Mucosa of descending colon (tissue), 3 donors: ENCODE measurements around the gene CPNE6. TPM values are rescaled to one million over a fixed set of nuclear protein-coding genes. Genes with fewer than 3 reads are reported as not detected.

Source experiments
- ATAC-seq: fragments of 200-7000 bp; cut with Tn5 transposase; one replicate; pipeline ENCODE4 v1.9.1; 2020; ENCODE audit warnings: mild to moderate bottlenecking, moderate library complexity
- DNase-seq, 3 donors: peaks; one replicate each; pipeline ENCODE4 v3.0.0-alpha.2; 2020
- H3K36me3 ChIP-seq: fragments of 200-600 bp; one replicate; pipeline ENCODE4 v1.8.0; 2021; ENCODE audit warnings: low read depth, mild to moderate bottlenecking
- H3K4me1 ChIP-seq: fragments of 200-600 bp; one replicate; pipeline ENCODE4 v1.8.0; 2021; ENCODE audit warnings: low read depth, mild to moderate bottlenecking
- H3K4me3 ChIP-seq: fragments of 200-600 bp; one replicate; pipeline ENCODE4 v1.8.0; 2021; ENCODE audit warnings: mild to moderate bottlenecking
- H3K9me3 ChIP-seq: fragments of 200-600 bp; one replicate; pipeline ENCODE4 v1.8.0; 2021; ENCODE audit warnings: mild to moderate bottlenecking
- CTCF ChIP-seq: fragments of 200-600 bp; IDR thresholded peaks from one replicate; pipeline ENCODE4 v1.8.0; 2022; ENCODE audit warnings: antibody characterized with exemption, mild to moderate bottlenecking
- intact Hi-C, 2 donors: fragments of 100-400 bp; cut with DNase I in 1 of 2; cut with micrococcal nuclease in 1 of 2; formaldehyde crosslinking; loops; one replicate each; pipeline versions ENCODE4 v1.11.0 to v1.11.1; 2022; cut with DNase I, micrococcal nuclease
- total RNA-seq, 3 donors: library from RNA; stranded (reverse); fragmentation: NEBNext Ultra II Directional in 2 of 3; extraction: Animal tissue kit (Norgen Biotek cat#: 25700) in 2 of 3; gene quantifications; one replicate each; pipeline versions ENCODE4 v1.2.1 to v1.2.4, GENCODE V29; 2021 to 2023
- donor health status: DM: no; HTN: no; CAD: no; lungs with moderate emphysema.
- donor health status: DM: no; HTN: no; CAD: no.
- donor health status: DM: no; HTN: yes; CAD: no.

Gene CPNE6
- total RNA-seq, 3 donors from 2014 or later: 0.14 to 2.2 TPM; not detected in 1

- H3K36me3 ChIP-seq: no peaks in the 10 kb centered on the region
- DNase-seq (peak in 1 of 3 donors; percentile 56), ATAC-seq (no peak)
- H3K9me3 ChIP-seq: no peaks in the 10 kb centered on the region
- peaks cover 18% of the 10 kb centered on the region for H3K4me1 ChIP-seq
- intact Hi-C loops: no loop called here
- H3K4me3 ChIP-seq: no peak overlapping the region
- TF ChIP-seq CTCF: no peak
Observed at GRCh38 chr14:24063263-24063836, 8.0 kb upstream of the CPNE6 start.

GRCh38 chr14:24064091-24064795, 7.1 kb upstream of the CPNE6 start:
- intact Hi-C loops: no loop called here
- ATAC-seq: no peak
- Histone ChIP-seq H3K9me3 (no peaks in the 10 kb centered on the region), H3K4me3 (no peak overlapping the region), H3K4me1 (peaks cover 18% of the 10 kb centered on the region), H3K36me3 (no peaks in the 10 kb centered on the region)
- TF ChIP-seq CTCF: no peak
- peak in 1 of 3 donors; percentile 27 for DNase-seq

GRCh38 chr14:24064856-24065255, 6.5 kb upstream of the CPNE6 start:
- DNase-seq: no peak
- Histone ChIP-seq H3K4me1 (peaks cover 18% of the 10 kb centered on the region), H3K4me3 (no peak overlapping the region), H3K9me3 (no peaks in the 10 kb centered on the region), H3K36me3 (no peaks in the 10 kb centered on the region)
- intact Hi-C loops: no loop called here
- ATAC-seq: no peak
- TF ChIP-seq CTCF: no peak

- Histone ChIP-seq H3K9me3 (no peaks in the 10 kb centered on the region), H3K36me3 (no peaks in the 10 kb centered on the region), H3K4me1 (peaks cover 18% of the 10 kb centered on the region), H3K4me3 (no peak overlapping the region)
- DNase-seq (no peak), ATAC-seq (no peak)
- no peak for TF ChIP-seq CTCF
- intact Hi-C loops: no loop called here
Observed at GRCh38 chr14:24065408-24065807, 6.0 kb upstream of the CPNE6 start.

GRCh38 chr14:24066496-24067132, 4.7 kb upstream of the CPNE6 start:
- intact Hi-C loops: no loop called here
- no peak for TF ChIP-seq CTCF
- no peak overlapping the region for H3K4me3 ChIP-seq
- peak; percentile 80 for ATAC-seq
- DNase-seq: peak in 2 of 3 donors; percentile 58 to 67
- H3K36me3 ChIP-seq: no peaks in the 10 kb centered on the region
- peaks cover 18% of the 10 kb centered on the region for H3K4me1 ChIP-seq
- H3K9me3 ChIP-seq: no peaks in the 10 kb centered on the region
